T follicular helper cell (primary cell): ENCODE results near the gene PPTC7.
"Not testable (repeated sequence)": the region's sequence is repeated elsewhere in the genome, so short reads cannot be mapped to it uniquely, and the experiment has no call there.

Experiments
- DNase-seq: peaks from one replicate; pipeline ENCODE4 v3.0.0-alpha.2; 2020; ENCODE audit warnings: low read depth

PPTC7 gene

DNA sequence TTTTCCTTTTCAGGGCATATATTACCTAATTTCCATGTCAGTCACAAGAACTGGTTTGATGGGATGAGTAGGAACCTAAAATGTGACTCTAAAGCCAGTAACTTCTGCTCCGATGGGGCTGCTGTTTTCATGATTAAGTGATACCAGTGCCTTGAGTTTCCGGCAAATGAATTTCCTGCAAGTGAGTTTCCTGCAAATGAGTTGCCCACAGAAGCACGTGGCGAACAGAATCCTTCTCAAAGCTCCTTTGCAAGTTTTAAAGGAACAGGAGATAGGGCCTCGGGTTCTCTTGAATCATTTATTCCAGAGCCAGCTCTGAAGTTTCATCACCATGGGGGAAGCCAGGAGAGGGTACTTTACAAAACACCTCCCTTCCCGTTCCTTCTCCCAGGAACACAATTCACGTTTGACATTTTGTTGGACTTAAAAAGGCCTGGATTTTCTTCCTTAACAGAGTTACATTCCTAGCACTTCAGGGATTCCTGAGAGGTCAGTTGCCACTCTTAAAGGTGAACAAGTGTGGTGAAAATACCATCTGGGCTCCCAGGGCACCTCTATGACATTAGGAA, 2.2 kb upstream of the PPTC7 start:
- DNase-seq: no peak

DNA sequence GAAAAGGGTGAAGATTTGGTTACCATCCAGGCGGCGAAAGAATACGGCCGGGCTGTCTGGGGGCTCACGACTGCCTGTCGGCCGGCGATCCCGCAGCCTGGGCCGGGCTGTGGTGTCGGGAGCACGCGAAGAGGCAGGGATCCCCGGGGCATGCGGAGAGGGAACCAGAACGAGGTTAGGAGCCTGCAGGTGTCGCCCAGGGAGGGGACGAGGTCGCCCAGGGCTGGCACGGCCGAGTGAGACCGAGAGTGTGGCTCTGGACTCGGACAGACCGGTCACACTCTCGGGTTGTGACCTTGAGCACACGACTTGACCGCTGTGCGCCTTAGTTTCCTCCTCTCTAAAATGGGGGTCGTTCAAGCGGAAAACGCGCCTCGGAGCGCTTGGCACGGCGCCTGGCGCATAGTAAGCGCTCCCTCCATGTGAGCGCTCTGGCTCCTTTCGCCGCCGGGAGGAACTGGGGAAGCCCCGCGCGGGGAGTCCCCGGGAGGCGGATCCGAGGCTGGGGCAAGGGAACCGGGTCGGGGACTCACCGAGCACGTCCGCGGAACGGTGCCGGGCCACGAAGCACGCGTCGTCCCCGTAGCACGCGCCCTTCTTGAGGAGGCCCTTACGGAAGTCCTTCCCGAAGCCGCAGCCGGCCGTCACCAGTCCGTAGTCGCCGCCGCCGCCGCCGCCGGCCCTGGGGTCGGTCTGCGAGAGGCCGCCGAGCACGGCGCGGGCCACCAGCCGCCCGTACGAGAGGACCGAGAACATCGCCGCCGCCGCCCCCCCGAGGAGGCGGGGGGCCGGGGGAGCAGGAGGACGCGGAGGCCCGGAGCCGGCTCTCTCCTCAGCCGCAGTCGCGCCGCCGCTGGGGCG, 612 bp downstream of the PPTC7 start:
- DNase-seq: peak; percentile 72

- no peak for DNase-seq
Measured at GRCh38 chr12:110581931-110582275, 1.2 kb downstream of the PPTC7 start.

DNA sequence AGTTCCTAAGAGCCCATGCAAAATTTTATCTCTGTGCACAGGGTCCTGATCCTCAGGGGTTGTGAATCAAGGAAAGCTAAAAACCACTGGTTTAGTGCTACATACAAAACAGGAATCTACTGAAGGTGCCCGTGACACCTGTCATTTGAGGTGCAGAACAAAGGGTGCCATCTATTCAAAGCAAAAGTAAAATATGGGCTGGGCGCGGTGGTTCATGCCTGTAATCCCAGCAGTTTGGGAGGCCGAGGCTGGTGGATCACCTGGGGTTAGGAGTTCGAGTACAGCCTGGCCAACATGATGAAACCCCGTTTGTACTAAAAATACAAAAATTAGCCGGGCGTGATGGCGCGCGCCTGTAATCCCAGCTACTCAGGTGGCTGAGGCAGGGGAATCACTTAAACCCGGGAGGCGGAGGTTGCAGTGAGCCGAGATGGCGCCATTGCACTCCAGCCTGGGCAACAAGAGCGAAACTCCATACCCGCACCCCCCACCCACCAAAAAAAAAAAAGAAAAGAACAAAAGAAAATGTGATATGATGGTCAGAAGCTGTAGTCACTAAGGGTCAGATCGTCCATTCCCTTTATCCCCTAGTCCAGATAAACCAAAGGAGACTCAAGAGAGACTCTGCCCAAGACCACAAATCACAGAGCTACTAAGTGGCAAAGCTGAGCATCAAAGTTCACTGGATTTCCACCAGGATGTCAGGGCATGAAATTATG, 3.4 kb downstream of the PPTC7 start:
- no peak for DNase-seq

DNA sequence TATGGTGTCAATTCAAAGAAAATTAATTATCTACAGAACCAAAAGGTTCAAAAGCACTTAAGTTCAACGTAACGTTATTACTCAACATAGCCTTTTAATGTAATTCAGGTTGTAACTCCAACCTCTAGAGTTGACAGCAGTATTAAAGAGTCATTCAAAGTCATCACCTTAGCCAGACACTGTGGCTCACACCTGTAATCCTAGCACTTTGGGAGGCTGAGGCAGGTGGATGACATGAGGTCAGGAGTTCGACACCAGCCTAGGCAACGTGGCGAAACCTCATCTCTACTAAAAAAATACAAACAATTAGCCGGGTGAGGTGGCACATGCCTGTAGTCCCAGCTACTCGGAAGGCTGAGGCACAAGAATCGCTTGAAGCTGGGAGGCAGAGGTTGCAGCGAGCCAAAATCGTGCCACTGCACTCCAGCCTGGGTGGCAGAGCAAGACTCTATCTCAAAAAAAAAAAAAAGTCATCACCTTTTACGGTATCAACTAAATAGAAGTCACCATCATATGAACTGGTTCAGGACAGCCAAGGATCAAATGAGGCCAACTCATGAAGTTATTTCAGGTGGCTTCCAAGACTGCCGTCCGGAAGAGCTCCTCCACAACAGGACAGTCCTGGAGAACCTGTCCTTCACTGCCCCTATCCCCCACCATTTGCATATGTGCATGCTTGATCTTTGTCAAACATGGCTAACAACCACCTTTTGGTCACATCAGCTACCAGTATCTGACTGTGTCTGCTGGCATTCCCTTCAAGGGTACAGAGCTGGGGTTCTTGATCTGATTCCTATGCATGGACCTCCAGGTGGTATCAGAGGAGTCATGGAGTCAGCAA, 4.2 kb downstream of the PPTC7 start:
- no peak for DNase-seq

GRCh38 chr12:110577864-110578693, 5.0 kb downstream of the PPTC7 start:
- no peak for DNase-seq

- DNase-seq: no peak
Measured at GRCh38 chr12:110576504-110576903, 6.6 kb downstream of the PPTC7 start.

GRCh38 chr12:110575326-110575725, 7.8 kb downstream of the PPTC7 start:
- no peak for DNase-seq

DNA sequence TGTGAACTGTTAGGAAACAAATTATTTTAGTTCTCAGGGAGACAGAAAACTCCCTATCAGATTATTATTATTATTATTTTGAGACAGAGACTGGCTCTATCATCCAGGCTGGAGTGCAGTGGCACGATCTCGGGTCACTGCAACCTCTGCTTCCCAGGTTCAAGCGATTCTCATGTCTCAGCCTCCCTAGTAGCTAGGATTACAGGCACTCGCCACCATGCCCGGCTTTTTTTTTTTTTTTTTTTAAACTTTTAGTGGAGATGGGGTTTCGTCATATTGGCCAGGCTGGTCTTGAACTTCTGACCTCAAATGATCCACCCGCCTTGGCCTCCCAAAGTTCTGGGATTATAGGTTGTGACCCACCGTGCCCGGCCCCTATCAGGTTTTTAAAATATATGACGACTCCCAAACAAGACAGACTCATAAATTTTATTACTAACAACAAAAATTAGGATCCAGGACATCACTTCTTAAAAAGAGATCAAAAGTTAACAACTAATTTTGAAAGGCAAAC, 8.3 kb downstream of the PPTC7 start:
- DNase-seq: not testable (repeated sequence)

DNA sequence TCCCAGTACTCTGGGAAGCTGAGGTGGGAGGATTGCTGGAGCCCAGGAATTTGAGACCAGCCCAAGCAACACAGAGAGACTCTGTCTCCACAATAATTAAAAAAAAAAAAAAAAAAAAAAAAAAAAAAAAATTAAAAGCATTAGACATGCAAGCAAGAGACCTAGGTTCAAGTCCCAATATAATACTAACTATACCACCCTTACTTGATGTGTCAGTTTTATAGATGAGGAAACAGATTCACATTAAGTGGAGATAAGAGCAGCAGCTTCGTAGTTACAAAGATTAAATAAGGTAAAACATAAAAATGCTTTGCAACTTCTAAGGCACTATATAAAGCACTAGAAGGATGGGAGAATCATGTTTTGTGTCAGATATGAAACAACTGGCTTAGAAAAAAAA, 9.1 kb downstream of the PPTC7 start:
- no peak for DNase-seq

- not testable (repeated sequence) for DNase-seq
Measured at GRCh38 chr12:110570798-110571197, 12.3 kb downstream of the PPTC7 start.

- DNase-seq: not testable (repeated sequence)
Measured at GRCh38 chr12:110569838-110570237, 13.3 kb downstream of the PPTC7 start.

DNA sequence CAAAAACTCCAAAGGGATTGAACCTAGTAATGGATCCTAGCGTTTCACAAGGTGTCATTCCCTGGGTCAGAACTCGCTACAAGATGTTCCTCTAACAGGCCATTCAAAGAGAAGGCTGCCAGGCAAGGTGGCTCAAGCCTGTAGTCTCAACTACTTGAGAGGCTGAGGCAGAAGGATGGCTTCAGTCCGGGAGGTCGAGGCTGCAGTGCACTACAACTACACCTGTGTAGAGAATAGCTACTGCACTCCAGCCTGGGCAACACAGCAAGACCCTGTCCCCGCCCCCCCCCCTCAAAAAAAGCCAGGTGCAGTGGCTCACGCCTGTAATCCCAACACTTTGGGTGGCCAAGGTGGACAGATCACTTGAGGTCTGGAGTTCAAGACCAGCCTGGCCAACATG, 14.4 kb downstream of the PPTC7 start:
- no peak for DNase-seq

GRCh38 chr12:110566993-110567392, 16.1 kb downstream of the PPTC7 start:
- no peak for DNase-seq

DNA sequence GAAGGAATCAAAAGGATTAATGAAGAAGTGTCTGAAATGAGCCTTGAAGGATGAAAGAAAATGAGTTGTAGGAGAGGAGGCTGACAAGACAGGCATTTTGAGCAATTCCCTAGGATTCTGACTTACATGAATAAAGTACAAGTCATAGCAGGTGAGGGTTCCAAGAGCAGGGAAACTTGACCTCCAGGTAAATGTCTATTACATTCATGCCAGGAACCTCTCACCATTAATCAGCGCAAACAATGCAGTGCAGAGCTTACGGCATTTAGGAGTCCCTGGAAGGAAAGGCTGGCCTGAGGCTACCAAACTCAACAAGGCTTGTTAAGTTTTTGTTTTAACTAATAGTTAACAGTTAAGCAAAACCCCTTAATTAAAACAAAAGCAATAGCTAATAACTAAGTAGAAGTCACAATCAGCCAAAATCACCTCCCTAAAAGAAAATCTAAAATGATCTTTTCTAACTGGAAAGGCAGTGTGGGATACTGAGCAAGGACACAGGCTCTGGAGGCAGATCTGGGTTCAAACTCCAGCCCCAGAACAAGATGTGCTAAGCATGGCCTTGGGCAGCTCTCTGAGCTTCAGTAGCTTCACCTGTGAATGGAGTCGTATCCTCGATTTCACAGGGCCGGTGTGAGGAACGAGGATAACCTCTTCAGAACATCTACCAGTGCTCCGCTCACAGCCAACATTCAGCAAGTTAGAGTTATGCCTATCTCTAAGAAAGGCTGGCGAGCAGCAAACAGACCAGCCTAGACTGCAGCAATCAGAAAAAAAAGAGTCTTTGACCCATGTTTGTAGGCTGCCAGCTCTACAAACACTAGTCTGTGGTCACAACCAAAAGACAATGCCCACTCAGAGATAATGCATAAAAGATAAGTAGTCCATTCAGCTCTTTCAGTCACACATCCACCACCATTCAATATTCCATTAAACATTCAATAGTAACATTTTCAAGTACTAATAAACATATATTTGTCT, 16.9 kb downstream of the PPTC7 start:
- DNase-seq: no peak

DNA sequence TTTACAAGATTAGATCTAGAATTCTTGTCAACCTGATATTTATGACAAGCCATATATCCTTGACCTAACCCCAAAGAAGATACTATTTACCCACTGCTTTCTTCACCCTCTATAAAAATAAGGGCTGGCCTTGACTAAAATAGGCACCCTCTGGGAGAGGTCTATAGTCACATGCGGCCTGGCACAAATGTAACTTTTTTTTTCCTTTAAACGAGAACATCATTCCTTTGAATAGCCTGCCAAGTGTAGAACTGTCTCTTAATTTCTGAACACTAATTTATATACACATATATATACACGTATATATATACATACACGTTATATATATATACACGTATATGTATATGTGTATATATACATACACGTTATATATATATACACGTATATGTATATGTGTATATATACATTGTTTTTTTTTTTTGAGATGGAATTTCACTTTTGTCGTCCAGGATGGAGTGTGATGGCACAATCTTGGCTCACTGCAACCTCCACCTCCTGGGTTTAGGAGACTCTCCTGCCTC, 18.6 kb downstream of the PPTC7 start:
- DNase-seq: no peak

DNA sequence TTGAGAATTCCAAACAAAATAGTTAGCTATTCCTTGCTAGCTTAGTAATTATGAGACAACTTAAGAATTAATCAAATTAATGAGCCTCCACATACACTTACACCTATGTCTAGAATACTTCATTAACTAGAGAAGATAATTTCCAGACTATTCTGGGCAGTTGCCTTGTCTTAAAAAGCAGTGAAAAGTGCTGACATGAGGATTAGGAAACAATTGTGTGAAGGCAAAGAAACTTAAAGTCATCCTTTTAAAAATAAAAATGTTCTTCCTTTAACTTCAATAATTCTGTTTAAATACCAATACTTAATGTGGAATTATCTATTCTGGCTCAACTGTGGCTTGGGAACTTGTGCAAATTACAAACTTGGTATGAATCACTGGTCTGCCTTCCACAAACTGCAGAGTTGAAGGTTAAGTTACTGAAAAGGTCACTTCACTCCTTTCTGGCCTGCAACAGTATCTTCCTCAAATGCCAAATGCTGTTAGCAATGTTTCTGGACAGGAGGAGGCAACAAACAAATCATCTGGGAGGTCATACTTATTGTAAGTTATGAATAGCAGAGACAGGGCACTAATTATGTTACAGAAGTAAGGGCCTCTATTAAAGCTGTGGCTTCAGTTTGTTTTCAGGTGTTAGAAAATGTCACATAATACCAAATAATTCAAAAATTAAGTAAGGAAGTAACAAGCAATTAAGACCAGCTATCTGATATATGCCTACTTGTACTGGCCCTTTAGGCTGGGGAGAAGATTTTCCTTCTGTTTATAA, 19.2 kb downstream of the PPTC7 start:
- DNase-seq: no peak

- peak; percentile 16 for DNase-seq
Measured at GRCh38 chr12:110562386-110562785, 20.7 kb downstream of the PPTC7 start.
